Suprapubic skin (tissue), 4 donors: ENCODE measurements around the gene TEX48.

ENCODE experiments used
- EP300 ChIP-seq: sonication (generic); formaldehyde crosslinking; IDR thresholded peaks from one replicate; pipeline ENCODE4 v1.6.1; 2017; ENCODE audit warnings: antibody characterized with exemption
- POLR2A ChIP-seq, 2 donors: fragments of 450-650 bp; IDR thresholded peaks; one replicate each; pipeline ENCODE4 v1.6.1; 2017; ENCODE audit warnings: antibody characterized with exemption in 2 of 2, mild to moderate bottlenecking in 2 of 2, moderate library complexity in 2 of 2
- POLR2AphosphoS5 ChIP-seq, 3 donors: sonication (generic); formaldehyde crosslinking; IDR thresholded peaks; one replicate each; pipeline ENCODE4 v1.6.1; 2017; ENCODE audit warnings: antibody characterized with exemption in 3 of 3
- TF ChIP-seq, protein P1 (sequence below), 2 donors: fragments of 200-600 bp in 1 of 2; fragments of 450-650 bp in 1 of 2; sonication (generic) in 1 of 2; IDR thresholded peaks; one replicate each; pipeline ENCODE4 v1.5.1; 2016 to 2019; ENCODE audit warnings: antibody characterized with exemption in 2 of 2, mild to moderate bottlenecking in 1 of 2, moderate library complexity in 1 of 2

DNA sequence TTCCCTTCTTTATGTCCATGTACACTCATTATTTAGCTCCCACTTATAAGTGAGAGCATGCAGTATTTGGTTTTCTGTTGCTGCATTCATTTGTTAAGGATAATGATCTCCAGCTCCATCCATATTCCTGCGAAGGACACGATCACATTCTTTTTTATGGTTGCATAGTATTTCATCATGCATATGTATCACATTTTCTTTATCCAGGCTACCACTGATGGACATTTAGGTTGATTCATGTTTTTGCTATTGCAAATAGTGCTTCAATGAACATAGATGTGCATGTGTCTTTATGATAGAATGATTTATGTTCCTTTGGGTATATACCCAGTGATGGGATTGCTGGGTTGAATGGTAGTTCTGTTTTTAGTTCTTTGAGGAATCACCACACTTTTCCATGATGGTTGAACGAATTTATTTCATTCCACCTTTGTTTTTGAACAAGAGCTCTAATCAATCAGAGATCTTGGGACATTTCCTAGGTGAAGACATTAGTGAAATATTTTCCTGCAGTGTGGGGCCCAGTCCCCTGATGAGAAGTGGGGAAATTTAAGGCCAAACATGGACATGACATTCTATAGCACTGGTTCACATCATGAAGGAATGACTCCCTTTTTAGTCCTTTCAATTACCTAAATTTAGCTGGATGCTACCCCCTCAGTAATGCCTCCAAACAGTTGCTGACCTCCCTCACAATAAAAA, 7.1 kb upstream of the TEX48 start:
- TF ChIP-seq, protein P1, sequence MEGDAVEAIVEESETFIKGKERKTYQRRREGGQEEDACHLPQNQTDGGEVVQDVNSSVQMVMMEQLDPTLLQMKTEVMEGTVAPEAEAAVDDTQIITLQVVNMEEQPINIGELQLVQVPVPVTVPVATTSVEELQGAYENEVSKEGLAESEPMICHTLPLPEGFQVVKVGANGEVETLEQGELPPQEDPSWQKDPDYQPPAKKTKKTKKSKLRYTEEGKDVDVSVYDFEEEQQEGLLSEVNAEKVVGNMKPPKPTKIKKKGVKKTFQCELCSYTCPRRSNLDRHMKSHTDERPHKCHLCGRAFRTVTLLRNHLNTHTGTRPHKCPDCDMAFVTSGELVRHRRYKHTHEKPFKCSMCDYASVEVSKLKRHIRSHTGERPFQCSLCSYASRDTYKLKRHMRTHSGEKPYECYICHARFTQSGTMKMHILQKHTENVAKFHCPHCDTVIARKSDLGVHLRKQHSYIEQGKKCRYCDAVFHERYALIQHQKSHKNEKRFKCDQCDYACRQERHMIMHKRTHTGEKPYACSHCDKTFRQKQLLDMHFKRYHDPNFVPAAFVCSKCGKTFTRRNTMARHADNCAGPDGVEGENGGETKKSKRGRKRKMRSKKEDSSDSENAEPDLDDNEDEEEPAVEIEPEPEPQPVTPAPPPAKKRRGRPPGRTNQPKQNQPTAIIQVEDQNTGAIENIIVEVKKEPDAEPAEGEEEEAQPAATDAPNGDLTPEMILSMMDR (IDR thresholded peaks at IDR 0.05), result no peak
- no peak for TF ChIP-seq POLR2A (IDR thresholded peaks at IDR 0.05)
- TF ChIP-seq POLR2AphosphoS5 (IDR thresholded peaks at IDR 0.05), result no peak
- no peak for TF ChIP-seq EP300
